K562 (cell line): ENCODE results near the gene HSPA1L. TPM values are rescaled to one million over a fixed set of nuclear protein-coding genes. Genes with fewer than 3 reads are reported as not detected.

Experiments used
- ARID2 ChIP-seq: fragments of 450-650 bp; IDR thresholded peaks from 2 replicates; pipeline ENCODE4 v1.6.1; 2017; ENCODE audit warnings: antibody characterized with exemption, mild to moderate bottlenecking
- DMBX1 ChIP-seq: fragments of 250-450 bp; sonication (Bioruptor Pico); IDR thresholded peaks from 2 replicates; pipeline ENCODE4 v1.8.0; 2022; ENCODE audit warnings: inconsistent platforms, mild to moderate bottlenecking, moderate library complexity, borderline replicate concordance
- ESRRA ChIP-seq: fragments of 450-650 bp; IDR thresholded peaks from 2 replicates; pipeline ENCODE4 v1.6.1; 2014; ENCODE audit warnings: low read depth, mild to moderate bottlenecking, moderate library complexity, borderline replicate concordance
- LARP7 ChIP-seq: fragments of 450-650 bp; IDR thresholded peaks from 2 replicates; pipeline ENCODE4 v1.6.1; 2016
- LCOR ChIP-seq: sonication (generic); formaldehyde crosslinking; IDR thresholded peaks from 2 replicates; pipeline ENCODE4 v1.8.0; 2022; ENCODE audit warnings: mild to moderate bottlenecking, missing genetic modification reagents
- MCM7 ChIP-seq, 2 experiments: fragments of 450-650 bp; IDR thresholded peaks; 2 replicates each; pipeline ENCODE4 v1.6.1; 2016 to 2018
- NFRKB ChIP-seq: fragments of 450-650 bp; IDR thresholded peaks from 2 replicates; pipeline ENCODE4 v1.6.1; 2016; ENCODE audit warnings: low read depth
- RCOR1 ChIP-seq, 2 experiments: IDR thresholded peaks; 2 replicates each; pipeline ENCODE4 v1.6.1; 2012; ENCODE audit warnings: low read depth in 2 of 2, low read length in 2 of 2, borderline replicate concordance in 1 of 2, improper control_type of control experiment in 1 of 2
- SMAD4 ChIP-seq: fragments of 250-450 bp; sonication (Bioruptor Pico); conservative IDR thresholded peaks from 2 replicates; pipeline ENCODE4 v1.8.0; 2021; ENCODE audit warnings: inconsistent platforms, mild to moderate bottlenecking, moderate library complexity
- TEAD2 ChIP-seq: fragments of 450-650 bp; IDR thresholded peaks from 2 replicates; pipeline ENCODE4 v1.6.1; 2016; ENCODE audit warnings: missing genetic modification characterization, control low read depth, missing compliant biosample characterization
- ZEB2 ChIP-seq: fragments of 450-650 bp; IDR thresholded peaks from 2 replicates; pipeline ENCODE4 v1.6.1; 2016
- ZNF239 ChIP-seq: fragments of 250-450 bp; sonication (Bioruptor Pico); IDR thresholded peaks from 2 replicates; pipeline ENCODE4 v1.4.0; 2020; ENCODE audit warnings: mild to moderate bottlenecking
- ZNF644 ChIP-seq: fragments of 200-800 bp; sonication (Bioruptor generic); IDR thresholded peaks from 2 replicates; pipeline ENCODE4 v1.6.1; 2016; ENCODE audit warnings: low read depth, missing genetic modification characterization, missing compliant biosample characterization
- polyA plus RNA-seq, 8 experiments: library from polyadenylated mRNA; depleted of rRNA in 4 of 8; stranded (reverse) in 5 of 8; unstranded in 3 of 8; fragments of >200 nt; fragmentation: Nextera tagmentation in 2 of 8; fragmentation: Illumina TruSeq in 1 of 8; extraction: Ambion mirVana in 2 of 8; extraction: Trizol in 1 of 8; gene quantifications; 2 replicates each; pipeline versions ENCODE4 v1.2.1 to v1.2.3, GENCODE V29; 2011 to 2014; ENCODE audit warnings: inconsistent platforms in 1 of 8, missing spikeins in 1 of 8
- total RNA-seq, 7 experiments: library from RNA; depleted of rRNA in 6 of 7; stranded (reverse); fragments of >200 nt in 6 of 7; fragmentation: Illumina TruSeq in 2 of 7; extraction: Trizol in 2 of 7; gene quantifications; 2 replicates each; pipeline versions ENCODE4 v1.2.1 to v1.2.3, GENCODE V29; 2011 to 2021; ENCODE audit warnings: low replicate concordance in 1 of 7
- TF ChIP-seq, protein P1 (sequence below): fragments of 450-650 bp; IDR thresholded peaks from 2 replicates; pipeline ENCODE4 v1.6.1; 2017; ENCODE audit warnings: antibody characterized with exemption, mild to moderate bottlenecking
- TF ChIP-seq, protein P2 (sequence below), 3 experiments: fragments of 200-800 bp in 1 of 3; fragments of 250-450 bp in 1 of 3; fragments of 450-650 bp in 1 of 3; sonication (Bioruptor Pico) in 1 of 3; sonication (Bioruptor generic) in 1 of 3; formaldehyde crosslinking in 1 of 3; IDR thresholded peaks; 2 replicates each; pipeline versions ENCODE4 v1.6.1 to v1.8.0; 2016 to 2022; ENCODE audit warnings: mild to moderate bottlenecking in 2 of 3, missing genetic modification characterization in 2 of 3, missing compliant biosample characterization in 1 of 3, moderate library complexity in 1 of 3
- TF ChIP-seq, protein P3 (sequence below), 3 experiments: IDR thresholded peaks in 2 of 3; conservative IDR thresholded peaks in 1 of 3; 2 replicates each; pipeline ENCODE4 v1.5.1; 2011 to 2012; ENCODE audit warnings: low read length in 3 of 3, mild to moderate bottlenecking in 3 of 3, control low read depth in 2 of 3, improper control_type of control experiment in 1 of 3, inconsistent platforms in 1 of 3, low read depth in 1 of 3, mixed read lengths in 1 of 3, moderate library complexity in 1 of 3; ENCODE audit not compliant: insufficient read depth in 2 of 3

HSPA1L gene
- total and polyA plus RNA-seq, 9 of the 15 experiments (the other 6 are each of a cell fraction or from before 2014, with no cell fraction given): 0.14 to 2.1 (median 1.3) TPM

DNA sequence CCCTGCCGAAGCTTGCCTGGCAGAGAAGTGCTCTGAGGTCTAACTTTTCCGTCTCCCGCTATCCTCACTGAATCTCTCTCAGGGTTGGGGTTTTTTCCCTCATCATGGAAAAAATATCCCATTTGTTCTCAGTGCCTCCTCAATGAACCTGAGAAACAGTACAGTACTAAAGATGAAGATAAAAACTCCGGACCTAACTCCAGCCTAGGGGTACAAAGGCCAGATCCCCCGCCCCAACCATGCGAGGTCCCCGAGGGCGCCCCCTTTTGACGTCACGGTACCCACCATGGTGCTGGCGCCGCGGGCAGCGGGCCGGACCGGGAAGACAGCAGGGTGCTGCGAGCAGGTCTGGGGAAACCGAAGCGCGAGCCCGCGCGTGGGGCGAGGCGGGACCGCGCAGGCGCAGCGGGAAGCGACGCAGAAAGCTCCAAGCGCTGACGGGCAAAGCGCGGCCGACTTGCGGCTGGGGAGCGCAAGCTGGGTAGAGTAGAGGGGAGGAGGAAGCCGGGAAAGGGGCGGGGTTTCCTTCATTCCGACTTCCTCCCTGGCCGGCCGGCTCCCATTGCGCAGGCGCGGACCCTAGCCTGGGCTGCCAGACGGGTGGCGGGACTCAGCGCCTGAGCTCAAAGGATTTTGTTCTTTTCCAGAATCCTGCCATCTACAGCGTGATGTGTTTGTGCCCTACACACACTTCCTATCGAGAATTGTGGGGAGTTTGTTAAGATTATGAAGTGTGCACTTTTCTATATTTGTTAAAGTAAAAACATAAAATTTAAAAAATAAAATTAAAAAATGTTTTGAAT, 8.4 kb downstream of the HSPA1L start, which contains the start of gene LSM2 (continued):
- TF ChIP-seq ZEB2 (peak; percentile 21; the same call in 1 of the 2 replicates), SMAD4 (CRISPR knock-in tag) (peak; percentile 95), ESRRA (peak; percentile 81), RCOR1 (IDR thresholded peaks at IDR 0.05; ENCODE audit: borderline replicate concordance in 1 of 2, low read depth in 2 of 2, low read length in 2 of 2) (0 out of 4 replicates have a peak, but pooled peaks have one; percentile 6 to 53), MCM7 (IDR thresholded peaks at IDR 0.05) (no peak), ZNF239 (CRISPR knock-in tag) (peak; percentile 13; the same call in 1 of the 2 replicates), ARID2 (peak; percentile 58; the same call in 1 of the 2 replicates), DMBX1 (CRISPR knock-in tag) (0 out of 2 replicates have a peak, but pooled peaks have one; percentile 13), LCOR (CRISPR knock-in tag) (no peak; the same call in 1 of the 2 replicates), TEAD2 (tag) (0 out of 2 replicates have a peak, but pooled peaks have one; percentile 25), LARP7 (peak; percentile 82; the same call in 1 of the 2 replicates), ZNF644 (tag) (no peak), NFRKB (no peak; the same call in 1 of the 2 replicates)
- TF ChIP-seq, protein P1, sequence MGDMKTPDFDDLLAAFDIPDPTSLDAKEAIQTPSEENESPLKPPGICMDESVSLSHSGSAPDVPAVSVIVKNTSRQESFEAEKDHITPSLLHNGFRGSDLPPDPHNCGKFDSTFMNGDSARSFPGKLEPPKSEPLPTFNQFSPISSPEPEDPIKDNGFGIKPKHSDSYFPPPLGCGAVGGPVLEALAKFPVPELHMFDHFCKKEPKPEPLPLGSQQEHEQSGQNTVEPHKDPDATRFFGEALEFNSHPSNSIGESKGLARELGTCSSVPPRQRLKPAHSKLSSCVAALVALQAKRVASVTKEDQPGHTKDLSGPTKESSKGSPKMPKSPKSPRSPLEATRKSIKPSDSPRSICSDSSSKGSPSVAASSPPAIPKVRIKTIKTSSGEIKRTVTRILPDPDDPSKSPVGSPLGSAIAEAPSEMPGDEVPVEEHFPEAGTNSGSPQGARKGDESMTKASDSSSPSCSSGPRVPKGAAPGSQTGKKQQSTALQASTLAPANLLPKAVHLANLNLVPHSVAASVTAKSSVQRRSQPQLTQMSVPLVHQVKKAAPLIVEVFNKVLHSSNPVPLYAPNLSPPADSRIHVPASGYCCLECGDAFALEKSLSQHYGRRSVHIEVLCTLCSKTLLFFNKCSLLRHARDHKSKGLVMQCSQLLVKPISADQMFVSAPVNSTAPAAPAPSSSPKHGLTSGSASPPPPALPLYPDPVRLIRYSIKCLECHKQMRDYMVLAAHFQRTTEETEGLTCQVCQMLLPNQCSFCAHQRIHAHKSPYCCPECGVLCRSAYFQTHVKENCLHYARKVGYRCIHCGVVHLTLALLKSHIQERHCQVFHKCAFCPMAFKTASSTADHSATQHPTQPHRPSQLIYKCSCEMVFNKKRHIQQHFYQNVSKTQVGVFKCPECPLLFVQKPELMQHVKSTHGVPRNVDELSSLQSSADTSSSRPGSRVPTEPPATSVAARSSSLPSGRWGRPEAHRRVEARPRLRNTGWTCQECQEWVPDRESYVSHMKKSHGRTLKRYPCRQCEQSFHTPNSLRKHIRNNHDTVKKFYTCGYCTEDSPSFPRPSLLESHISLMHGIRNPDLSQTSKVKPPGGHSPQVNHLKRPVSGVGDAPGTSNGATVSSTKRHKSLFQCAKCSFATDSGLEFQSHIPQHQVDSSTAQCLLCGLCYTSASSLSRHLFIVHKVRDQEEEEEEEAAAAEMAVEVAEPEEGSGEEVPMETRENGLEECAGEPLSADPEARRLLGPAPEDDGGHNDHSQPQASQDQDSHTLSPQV: no peak
- TF ChIP-seq, protein P2, sequence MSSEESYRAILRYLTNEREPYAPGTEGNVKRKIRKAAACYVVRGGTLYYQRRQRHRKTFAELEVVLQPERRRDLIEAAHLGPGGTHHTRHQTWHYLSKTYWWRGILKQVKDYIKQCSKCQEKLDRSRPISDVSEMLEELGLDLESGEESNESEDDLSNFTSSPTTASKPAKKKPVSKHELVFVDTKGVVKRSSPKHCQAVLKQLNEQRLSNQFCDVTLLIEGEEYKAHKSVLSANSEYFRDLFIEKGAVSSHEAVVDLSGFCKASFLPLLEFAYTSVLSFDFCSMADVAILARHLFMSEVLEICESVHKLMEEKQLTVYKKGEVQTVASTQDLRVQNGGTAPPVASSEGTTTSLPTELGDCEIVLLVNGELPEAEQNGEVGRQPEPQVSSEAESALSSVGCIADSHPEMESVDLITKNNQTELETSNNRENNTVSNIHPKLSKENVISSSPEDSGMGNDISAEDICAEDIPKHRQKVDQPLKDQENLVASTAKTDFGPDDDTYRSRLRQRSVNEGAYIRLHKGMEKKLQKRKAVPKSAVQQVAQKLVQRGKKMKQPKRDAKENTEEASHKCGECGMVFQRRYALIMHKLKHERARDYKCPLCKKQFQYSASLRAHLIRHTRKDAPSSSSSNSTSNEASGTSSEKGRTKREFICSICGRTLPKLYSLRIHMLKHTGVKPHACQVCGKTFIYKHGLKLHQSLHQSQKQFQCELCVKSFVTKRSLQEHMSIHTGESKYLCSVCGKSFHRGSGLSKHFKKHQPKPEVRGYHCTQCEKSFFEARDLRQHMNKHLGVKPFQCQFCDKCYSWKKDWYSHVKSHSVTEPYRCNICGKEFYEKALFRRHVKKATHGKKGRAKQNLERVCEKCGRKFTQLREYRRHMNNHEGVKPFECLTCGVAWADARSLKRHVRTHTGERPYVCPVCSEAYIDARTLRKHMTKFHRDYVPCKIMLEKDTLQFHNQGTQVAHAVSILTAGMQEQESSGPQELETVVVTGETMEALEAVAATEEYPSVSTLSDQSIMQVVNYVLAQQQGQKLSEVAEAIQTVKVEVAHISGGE (CRISPR knock-in tag; IDR thresholded peaks at IDR 0.05): peak in 1 of 3 experiments; percentile 89; a peak in 2 of 6 replicates
- TF ChIP-seq, protein P3, sequence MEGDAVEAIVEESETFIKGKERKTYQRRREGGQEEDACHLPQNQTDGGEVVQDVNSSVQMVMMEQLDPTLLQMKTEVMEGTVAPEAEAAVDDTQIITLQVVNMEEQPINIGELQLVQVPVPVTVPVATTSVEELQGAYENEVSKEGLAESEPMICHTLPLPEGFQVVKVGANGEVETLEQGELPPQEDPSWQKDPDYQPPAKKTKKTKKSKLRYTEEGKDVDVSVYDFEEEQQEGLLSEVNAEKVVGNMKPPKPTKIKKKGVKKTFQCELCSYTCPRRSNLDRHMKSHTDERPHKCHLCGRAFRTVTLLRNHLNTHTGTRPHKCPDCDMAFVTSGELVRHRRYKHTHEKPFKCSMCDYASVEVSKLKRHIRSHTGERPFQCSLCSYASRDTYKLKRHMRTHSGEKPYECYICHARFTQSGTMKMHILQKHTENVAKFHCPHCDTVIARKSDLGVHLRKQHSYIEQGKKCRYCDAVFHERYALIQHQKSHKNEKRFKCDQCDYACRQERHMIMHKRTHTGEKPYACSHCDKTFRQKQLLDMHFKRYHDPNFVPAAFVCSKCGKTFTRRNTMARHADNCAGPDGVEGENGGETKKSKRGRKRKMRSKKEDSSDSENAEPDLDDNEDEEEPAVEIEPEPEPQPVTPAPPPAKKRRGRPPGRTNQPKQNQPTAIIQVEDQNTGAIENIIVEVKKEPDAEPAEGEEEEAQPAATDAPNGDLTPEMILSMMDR (IDR thresholded peaks at IDR 0.05 in 2 of 3, conservative IDR thresholded peaks at IDR 0.05 in 1 of 3; ENCODE audit: insufficient read depth in 2 of 3, low read depth in 1 of 3, low read length in 3 of 3): peak; percentile 20 to 66 (median 36); a peak in 5 of 6 replicates
